Mononuclear cell (primary cell): ENCODE measurements around the gene MARK2. TPM values are rescaled to one million over a fixed set of nuclear protein-coding genes. Genes with fewer than 3 reads are reported as not detected.

Experiments
- H3K27me3 ChIP-seq: 2 replicates; pipeline ENCODE4 v1.6.0; 2011; ENCODE audit warnings: low read length, control low read depth; ENCODE audit not compliant: insufficient read depth
- H3K4me1 ChIP-seq: 2 replicates; pipeline ENCODE4 v1.5.1; 2011; ENCODE audit warnings: mild to moderate bottlenecking, low read length, control low read depth; ENCODE audit not compliant: insufficient read depth
- H3K4me3 ChIP-seq: 2 replicates; pipeline ENCODE4 v1.5.1; 2011; ENCODE audit warnings: mild to moderate bottlenecking, low read length, moderate library complexity
- H3K9me3 ChIP-seq: 2 replicates; pipeline ENCODE4 v1.5.1; 2011; ENCODE audit warnings: low read depth, mild to moderate bottlenecking, control low read depth, low read length
- total RNA-seq: library from RNA; depleted of rRNA; stranded (reverse); fragments of >200 nt; gene quantifications from one replicate; pipeline ENCODE4 v1.2.3, GENCODE V29; 2012

Gene MARK2
- total RNA-seq, 1 donor, result 19.4 TPM

GRCh38 chr11:63952570-63952969 lies 113.7 kb downstream of the MARK2 start:
- Histone ChIP-seq H3K27me3 (no peaks in the 10 kb centered on the region), H3K4me1 (peaks cover 23% of the 10 kb centered on the region), H3K9me3 (no peaks in the 10 kb centered on the region), H3K4me3 (no peak overlapping the region)

GRCh38 chr11:63958008-63958407 lies 119.1 kb downstream of the MARK2 start:
- Histone ChIP-seq H3K9me3 (no peaks in the 10 kb centered on the region), H3K4me3 (no peak overlapping the region), H3K27me3 (no peaks in the 10 kb centered on the region), H3K4me1 (peaks cover 15% of the 10 kb centered on the region)

Other genes starting within 250 kb of the MARK2 start
- gene PLAAT3, start 224.7 kb upstream of the MARK2 start, total RNA-seq, result 2.8 TPM
- 29.8 TPM for gene ATL3, start 167.7 kb upstream of the MARK2 start, total RNA-seq
- gene RTN3, start 157.6 kb upstream of the MARK2 start, total RNA-seq, result 65.1 TPM
- gene ZFTA, start 70.3 kb upstream of the MARK2 start, total RNA-seq, result 2.6 TPM
- gene SPINDOC, start 25.7 kb upstream of the MARK2 start, total RNA-seq, result 3.0 TPM
- gene RCOR2, start 78.1 kb downstream of the MARK2 start, total RNA-seq, result not detected
- 5.2 TPM for gene NAA40, start 99.9 kb downstream of the MARK2 start, total RNA-seq
- 173 TPM for gene COX8A, start 135.5 kb downstream of the MARK2 start, total RNA-seq
- 33.6 TPM for gene OTUB1, start 147.3 kb downstream of the MARK2 start, total RNA-seq
- not detected for gene FLRT1, start 196.8 kb downstream of the MARK2 start, total RNA-seq